ENCODE measurements around the gene FAM222A. TPM values are rescaled to one million over a fixed set of nuclear protein-coding genes. Genes with fewer than 3 reads are reported as not detected.

FAM222A gene
- total RNA-seq, 1 donor from 2014 or later: 2.5 TPM

- Histone ChIP-seq H2AFZ (replicated peaks) (no peak overlapping the region), H3K27ac (no peak overlapping the region), H4K20me1 (ENCODE audit: low read depth) (no peaks in the 10 kb centered on the region), H3K9me3 (ENCODE audit: low read depth) (no peaks in the 10 kb centered on the region), H3K4me3 (no peak overlapping the region), H3K79me2 (ENCODE audit: low read depth) (no peaks in the 10 kb centered on the region), H3K9ac (no peak overlapping the region), H3F3A (ENCODE audit: low read depth) (no peaks in the 10 kb centered on the region), H3K4me2 (no peak overlapping the region), H3K36me3 (no peaks in the 10 kb centered on the region), H3K27me3 (no peaks in the 10 kb centered on the region), H3K4me1 (peaks cover 10% of the 10 kb centered on the region)
- TF ChIP-seq EZH2 (IDR thresholded peaks at IDR 0.05) (no peak), EZH2phosphoT487 (IDR thresholded peaks at IDR 0.05) (no peak), CTCF (IDR thresholded peaks at IDR 0.05) (no peak)
- no peaks in the 10 kb centered on the region for H3K36me3 Mint-ChIP-seq
- H3K9me3 Mint-ChIP-seq: peaks cover 4% of the 10 kb centered on the region
- DNase-seq (ENCODE audit: low spot score): no peak
- no peak overlapping the region for H3K27ac Mint-ChIP-seq
- peaks cover 2% of the 10 kb centered on the region for H3K4me1 Mint-ChIP-seq
- H3K4me3 Mint-ChIP-seq: no peak overlapping the region
- H3K27me3 Mint-ChIP-seq (ENCODE audit: insufficient read depth, low read depth): peaks cover 12% of the 10 kb centered on the region
Measured at GRCh38 chr12:109789526-109790048, 76.0 kb downstream of the FAM222A start.

- Histone ChIP-seq H3K9me3 (ENCODE audit: low read depth) (no peaks in the 10 kb centered on the region), H3K27ac (no peak overlapping the region), H3K27me3 (no peaks in the 10 kb centered on the region), H3K36me3 (no peaks in the 10 kb centered on the region), H3K4me2 (no peak overlapping the region), H3F3A (ENCODE audit: low read depth) (no peaks in the 10 kb centered on the region), H3K9ac (no peak overlapping the region), H4K20me1 (ENCODE audit: low read depth) (no peaks in the 10 kb centered on the region), H3K4me3 (no peak overlapping the region), H3K4me1 (peaks cover 10% of the 10 kb centered on the region), H2AFZ (replicated peaks) (no peak overlapping the region), H3K79me2 (ENCODE audit: low read depth) (no peaks in the 10 kb centered on the region)
- TF ChIP-seq CTCF (IDR thresholded peaks at IDR 0.05) (no peak), EZH2phosphoT487 (IDR thresholded peaks at IDR 0.05) (no peak), EZH2 (IDR thresholded peaks at IDR 0.05) (no peak)
- no peak overlapping the region for H3K27ac Mint-ChIP-seq
- DNase-seq (ENCODE audit: low spot score): no peak
- H3K36me3 Mint-ChIP-seq: no peaks in the 10 kb centered on the region
- H3K27me3 Mint-ChIP-seq (ENCODE audit: insufficient read depth, low read depth): peaks cover 12% of the 10 kb centered on the region
- peaks cover 4% of the 10 kb centered on the region for H3K9me3 Mint-ChIP-seq
- peaks cover 2% of the 10 kb centered on the region for H3K4me1 Mint-ChIP-seq
- H3K4me3 Mint-ChIP-seq: no peak overlapping the region
Measured at GRCh38 chr12:109792992-109793391, 79.4 kb downstream of the FAM222A start.

GRCh38 chr12:109793411-109793810, 79.8 kb downstream of the FAM222A start:
- H2AFZ ChIP-seq (replicated peaks): no peak overlapping the region
- no peak for DNase-seq (ENCODE audit: low spot score)
- peaks cover 4% of the 10 kb centered on the region for H3K9me3 Mint-ChIP-seq

GRCh38 chr12:109793826-109794501, 80.3 kb downstream of the FAM222A start:
- no peak for TF ChIP-seq EZH2 (IDR thresholded peaks at IDR 0.05)
- no peak for TF ChIP-seq CTCF (IDR thresholded peaks at IDR 0.05)
- no peak for TF ChIP-seq EZH2phosphoT487 (IDR thresholded peaks at IDR 0.05)
- peaks cover 10% of the 10 kb centered on the region for H3K4me1 ChIP-seq
- H4K20me1 ChIP-seq (ENCODE audit: low read depth): no peaks in the 10 kb centered on the region
- no peak overlapping the region for H3K9ac ChIP-seq
- Mint-ChIP-seq H3K27me3 (ENCODE audit: insufficient read depth, low read depth) (peaks cover 12% of the 10 kb centered on the region), H3K27ac (no peak overlapping the region), H3K36me3 (no peaks in the 10 kb centered on the region), H3K4me3 (no peak overlapping the region), H3K9me3 (peaks cover 4% of the 10 kb centered on the region), H3K4me1 (peaks cover 2% of the 10 kb centered on the region)
- no peak for DNase-seq (ENCODE audit: low spot score)
- H3K4me3 ChIP-seq: no peak overlapping the region
- H3K79me2 ChIP-seq (ENCODE audit: low read depth): no peaks in the 10 kb centered on the region
- H2AFZ ChIP-seq (replicated peaks): no peak overlapping the region
- H3K36me3 ChIP-seq: no peaks in the 10 kb centered on the region
- no peak overlapping the region for H3K27ac ChIP-seq
- H3F3A ChIP-seq (ENCODE audit: low read depth): no peaks in the 10 kb centered on the region
- H3K4me2 ChIP-seq: no peak overlapping the region
- H3K9me3 ChIP-seq (ENCODE audit: low read depth): no peaks in the 10 kb centered on the region
- no peaks in the 10 kb centered on the region for H3K27me3 ChIP-seq

More at GRCh38 chr12:109793411-109793810, 79.8 kb downstream of the FAM222A start:
- H4K20me1 ChIP-seq (ENCODE audit: low read depth): no peaks in the 10 kb centered on the region
- no peaks in the 10 kb centered on the region for H3K36me3 ChIP-seq
- no peak overlapping the region for H3K27ac ChIP-seq
- H3F3A ChIP-seq (ENCODE audit: low read depth): no peaks in the 10 kb centered on the region
- TF ChIP-seq EZH2phosphoT487 (IDR thresholded peaks at IDR 0.05) (no peak), EZH2 (IDR thresholded peaks at IDR 0.05) (no peak)
- peaks cover 10% of the 10 kb centered on the region for H3K4me1 ChIP-seq
- H3K4me2 ChIP-seq: no peak overlapping the region
- no peaks in the 10 kb centered on the region for H3K9me3 ChIP-seq (ENCODE audit: low read depth)
- Mint-ChIP-seq H3K27me3 (ENCODE audit: insufficient read depth, low read depth) (peaks cover 12% of the 10 kb centered on the region), H3K4me3 (no peak overlapping the region), H3K4me1 (peaks cover 2% of the 10 kb centered on the region), H3K36me3 (no peaks in the 10 kb centered on the region), H3K27ac (no peak overlapping the region)
- no peaks in the 10 kb centered on the region for H3K79me2 ChIP-seq (ENCODE audit: low read depth)
- H3K9ac ChIP-seq: no peak overlapping the region
- H3K27me3 ChIP-seq: no peaks in the 10 kb centered on the region
- H3K4me3 ChIP-seq: no peak overlapping the region
